Measurements from ENCODE around the gene NCOA5. TPM values are rescaled to one million over a fixed set of nuclear protein-coding genes. Genes with fewer than 3 reads are reported as not detected.

The NCOA5 gene
- total and polyA plus RNA-seq, 2 experiments from 2014 or later = 24.0 to 26.2 TPM

- TF ChIP-seq CTCF (IDR thresholded peaks at IDR 0.05; ENCODE audit: poor library complexity) = no peak
- TF ChIP-seq EZH2phosphoT487 (IDR thresholded peaks at IDR 0.05; ENCODE audit: low read depth, severe bottlenecking, unreplicated experiment) = no peak
- TF ChIP-seq EZH2 (IDR thresholded peaks at IDR 0.05; ENCODE audit: borderline replicate concordance) = no peak
- WGBS (ENCODE audit: low lambda C conversion rate, missing lambda C conversion rate) = 60% methylated on average over 7 of the region's 7 CpGs
- H3K27me3 ChIP-seq = no peaks in the 10 kb centered on the region
Observed at GRCh38 chr20:46043556-46043955, 46.2 kb downstream of the NCOA5 start.

GRCh38 chr20:46040902-46041535 is 48.7 kb downstream of the NCOA5 start:
- Histone ChIP-seq H2AFZ (no peak overlapping the region), H3K27ac (no peak overlapping the region), H3K4me2 (no peak overlapping the region), H3K79me2 (no peaks in the 10 kb centered on the region), H3K9me2 (replicated peaks; ENCODE audit: insufficient read depth) (no peaks in the 10 kb centered on the region), H3K27me3 (no peaks in the 10 kb centered on the region), H3K4me1 (ENCODE audit: insufficient read depth) (no peaks in the 10 kb centered on the region), H4K20me1 (ENCODE audit: insufficient read depth, poor library complexity, severe bottlenecking) (no peaks in the 10 kb centered on the region), H3K36me3 (replicated peaks; ENCODE audit: insufficient read depth, low read depth) (no peaks in the 10 kb centered on the region), H3K9me3 (ENCODE audit: low read depth) (no peaks in the 10 kb centered on the region), H3K4me3 (no peak overlapping the region)
- DNase-seq (ENCODE audit: low spot score) = peak; percentile 79
- no peak for TF ChIP-seq EZH2phosphoT487 (IDR thresholded peaks at IDR 0.05; ENCODE audit: low read depth, severe bottlenecking, unreplicated experiment)
- 37% methylated on average over 18 of the region's 18 CpGs for WGBS (ENCODE audit: low lambda C conversion rate, missing lambda C conversion rate)

More at GRCh38 chr20:46043556-46043955, 46.2 kb downstream of the NCOA5 start:
- DNase-seq (ENCODE audit: low spot score) = no peak
- no peak overlapping the region for H2AFZ ChIP-seq
- H3K9me2 ChIP-seq (replicated peaks; ENCODE audit: insufficient read depth) = no peaks in the 10 kb centered on the region
- H3K4me1 ChIP-seq (ENCODE audit: insufficient read depth) = no peaks in the 10 kb centered on the region
- H3K79me2 ChIP-seq = no peaks in the 10 kb centered on the region
- no peaks in the 10 kb centered on the region for H3K9me3 ChIP-seq (ENCODE audit: low read depth)
- H4K20me1 ChIP-seq (ENCODE audit: insufficient read depth, poor library complexity, severe bottlenecking) = no peaks in the 10 kb centered on the region
- no peak overlapping the region for H3K27ac ChIP-seq
- H3K4me3 ChIP-seq = no peak overlapping the region
- H3K4me2 ChIP-seq = no peak overlapping the region
- no peaks in the 10 kb centered on the region for H3K36me3 ChIP-seq (replicated peaks; ENCODE audit: insufficient read depth, low read depth)

- Histone ChIP-seq H3K9me3 (ENCODE audit: low read depth) (no peaks in the 10 kb centered on the region), H3K4me2 (no peak overlapping the region), H3K4me1 (ENCODE audit: insufficient read depth) (no peaks in the 10 kb centered on the region), H4K20me1 (ENCODE audit: insufficient read depth, poor library complexity, severe bottlenecking) (no peaks in the 10 kb centered on the region), H3K4me3 (no peak overlapping the region), H3K36me3 (replicated peaks; ENCODE audit: insufficient read depth, low read depth) (no peaks in the 10 kb centered on the region), H2AFZ (no peak overlapping the region), H3K27ac (no peak overlapping the region), H3K79me2 (no peaks in the 10 kb centered on the region), H3K27me3 (peaks cover 32% of the 10 kb centered on the region), H3K9me2 (replicated peaks; ENCODE audit: insufficient read depth) (no peaks in the 10 kb centered on the region)
- no peak for DNase-seq (ENCODE audit: low spot score)
- TF ChIP-seq EZH2 (IDR thresholded peaks at IDR 0.05; ENCODE audit: borderline replicate concordance) (no peak), CTCF (IDR thresholded peaks at IDR 0.05; ENCODE audit: poor library complexity) (no peak), EZH2phosphoT487 (IDR thresholded peaks at IDR 0.05; ENCODE audit: low read depth, severe bottlenecking, unreplicated experiment) (no peak)
- WGBS (ENCODE audit: low lambda C conversion rate, missing lambda C conversion rate) = 78% methylated on average over 5 of the region's 5 CpGs
Observed at GRCh38 chr20:46037036-46037435, 52.7 kb downstream of the NCOA5 start.

GRCh38 chr20:46036370-46036769 is 53.4 kb downstream of the NCOA5 start:
- H3K4me2 ChIP-seq = no peak overlapping the region
- 94% methylated on average over 8 of the region's 8 CpGs for WGBS (ENCODE audit: low lambda C conversion rate, missing lambda C conversion rate)
- H3K4me3 ChIP-seq = no peak overlapping the region
- H4K20me1 ChIP-seq (ENCODE audit: insufficient read depth, poor library complexity, severe bottlenecking) = no peaks in the 10 kb centered on the region
- no peaks in the 10 kb centered on the region for H3K36me3 ChIP-seq (replicated peaks; ENCODE audit: insufficient read depth, low read depth)
- no peaks in the 10 kb centered on the region for H3K4me1 ChIP-seq (ENCODE audit: insufficient read depth)
- H2AFZ ChIP-seq = no peak overlapping the region
- H3K9me3 ChIP-seq (ENCODE audit: low read depth) = no peaks in the 10 kb centered on the region
- H3K79me2 ChIP-seq = no peaks in the 10 kb centered on the region
- H3K9me2 ChIP-seq (replicated peaks; ENCODE audit: insufficient read depth) = no peaks in the 10 kb centered on the region
- no peak for DNase-seq (ENCODE audit: low spot score)
- TF ChIP-seq EZH2 (IDR thresholded peaks at IDR 0.05; ENCODE audit: borderline replicate concordance) = no peak
- TF ChIP-seq CTCF (IDR thresholded peaks at IDR 0.05; ENCODE audit: poor library complexity) = no peak
- TF ChIP-seq EZH2phosphoT487 (IDR thresholded peaks at IDR 0.05; ENCODE audit: low read depth, severe bottlenecking, unreplicated experiment) = no peak
- H3K27ac ChIP-seq = no peak overlapping the region
- peaks cover 39% of the 10 kb centered on the region for H3K27me3 ChIP-seq
